Measurements from ENCODE around the gene PTRH1.
A peak's percentile ranks its signal among the peaks of the same experiment; 100 is the strongest.

DNA sequence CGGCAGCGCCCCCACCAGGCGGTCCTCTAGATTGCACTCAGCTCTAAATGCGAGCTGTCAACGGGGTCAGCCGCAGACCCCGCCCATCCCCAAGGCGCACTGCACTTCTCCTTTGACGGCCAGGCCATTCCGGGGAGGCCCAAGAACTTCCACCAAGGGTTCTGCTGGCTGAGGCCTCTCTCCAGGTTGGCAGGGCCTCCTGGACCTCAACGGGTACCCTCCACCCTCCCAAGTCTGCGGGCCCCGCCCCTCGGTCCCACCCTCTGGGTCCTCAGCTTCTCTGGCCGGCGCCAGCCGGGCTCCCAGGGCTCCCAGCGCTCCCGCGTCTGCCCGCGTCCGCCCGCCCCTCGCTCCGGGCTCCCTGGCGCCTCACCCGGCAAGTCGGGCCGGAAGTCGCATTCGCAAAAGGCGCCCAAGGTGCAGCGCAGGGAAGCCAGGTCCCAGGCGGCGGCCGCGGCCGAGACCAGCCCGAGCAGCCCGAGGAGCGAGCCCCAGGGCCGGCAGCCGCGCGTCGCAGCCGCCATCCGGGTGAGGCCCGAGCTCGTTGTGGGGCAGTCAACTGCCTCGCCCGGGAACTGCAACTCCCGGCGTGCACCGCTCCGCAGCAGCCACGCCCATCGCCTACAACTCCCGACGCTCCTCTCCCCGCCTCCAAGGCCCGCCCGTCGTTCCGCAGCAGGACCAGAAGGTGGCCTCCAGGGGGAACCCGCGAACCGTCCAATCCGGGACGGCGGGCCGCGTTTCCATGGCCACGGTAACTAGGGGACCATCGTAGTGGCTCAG is 19.5 kb upstream of the PTRH1 start, which contains the start of gene TOR2A:
- TF ChIP-seq, protein P1, sequence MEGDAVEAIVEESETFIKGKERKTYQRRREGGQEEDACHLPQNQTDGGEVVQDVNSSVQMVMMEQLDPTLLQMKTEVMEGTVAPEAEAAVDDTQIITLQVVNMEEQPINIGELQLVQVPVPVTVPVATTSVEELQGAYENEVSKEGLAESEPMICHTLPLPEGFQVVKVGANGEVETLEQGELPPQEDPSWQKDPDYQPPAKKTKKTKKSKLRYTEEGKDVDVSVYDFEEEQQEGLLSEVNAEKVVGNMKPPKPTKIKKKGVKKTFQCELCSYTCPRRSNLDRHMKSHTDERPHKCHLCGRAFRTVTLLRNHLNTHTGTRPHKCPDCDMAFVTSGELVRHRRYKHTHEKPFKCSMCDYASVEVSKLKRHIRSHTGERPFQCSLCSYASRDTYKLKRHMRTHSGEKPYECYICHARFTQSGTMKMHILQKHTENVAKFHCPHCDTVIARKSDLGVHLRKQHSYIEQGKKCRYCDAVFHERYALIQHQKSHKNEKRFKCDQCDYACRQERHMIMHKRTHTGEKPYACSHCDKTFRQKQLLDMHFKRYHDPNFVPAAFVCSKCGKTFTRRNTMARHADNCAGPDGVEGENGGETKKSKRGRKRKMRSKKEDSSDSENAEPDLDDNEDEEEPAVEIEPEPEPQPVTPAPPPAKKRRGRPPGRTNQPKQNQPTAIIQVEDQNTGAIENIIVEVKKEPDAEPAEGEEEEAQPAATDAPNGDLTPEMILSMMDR (IDR thresholded peaks at IDR 0.05; ENCODE audit: low read depth, low read length, poor library complexity, severe bottlenecking) = peak; percentile 98
- TF ChIP-seq EZH2phosphoT487 (IDR thresholded peaks at IDR 0.05; ENCODE audit: borderline replicate concordance, low read length) = no peak

Data from DOHH2 (cell line).